Tibial nerve (tissue), 4 donors: ENCODE data around the gene KNL1. TPM values are rescaled to one million over a fixed set of nuclear protein-coding genes. Genes with fewer than 3 reads are reported as not detected.

Experiments used
- DNase-seq, 2 donors: peaks; one replicate each; pipeline ENCODE4 v3.0.0-alpha.2; 2019; ENCODE audit warnings: low spot score in 2 of 2
- H3K27ac ChIP-seq, 4 donors: fragments of 200-600 bp; sonication (generic) in 3 of 4; one replicate each; pipeline ENCODE4 v1.5.1; 2017 to 2019; ENCODE audit warnings: mild to moderate bottlenecking in 1 of 4
- H3K27me3 ChIP-seq, 2 donors: fragments of 200-600 bp; sonication (generic) in 1 of 2; one replicate each; pipeline versions ENCODE4 v1.5.1 to v1.6.0; 2017 to 2019
- H3K36me3 ChIP-seq, 3 donors: fragments of 200-600 bp; sonication (generic); one replicate each; pipeline ENCODE4 v1.5.1; 2018 to 2019
- H3K4me1 ChIP-seq, 4 donors: fragments of 200-600 bp; sonication (generic) in 3 of 4; one replicate each; pipeline ENCODE4 v1.5.1; 2017 to 2019
- H3K4me3 ChIP-seq, 4 donors: fragments of 200-600 bp; sonication (generic) in 3 of 4; one replicate each; pipeline ENCODE4 v1.5.1; 2017 to 2019; ENCODE audit warnings: mild to moderate bottlenecking in 1 of 4, moderate library complexity in 1 of 4
- H3K9me3 ChIP-seq, 4 donors: fragments of 200-600 bp; sonication (generic) in 3 of 4; one replicate each; pipeline ENCODE4 v1.5.1; 2017 to 2019
- CTCF ChIP-seq, 5 experiments: fragments of 200-600 bp in 3 of 5; fragments of 450-650 bp in 2 of 5; sonication (generic) in 3 of 5; IDR thresholded peaks; one replicate each; pipeline ENCODE4 v1.5.1; 2016 to 2019; ENCODE audit warnings: antibody characterized with exemption in 5 of 5, mild to moderate bottlenecking in 3 of 5, moderate library complexity in 2 of 5
- EP300 ChIP-seq, 2 donors: sonication (generic); formaldehyde crosslinking; IDR thresholded peaks; one replicate each; pipeline ENCODE4 v1.6.1; 2017; ENCODE audit warnings: antibody characterized with exemption in 2 of 2, mild to moderate bottlenecking in 1 of 2
- POLR2A ChIP-seq, 2 donors: fragments of 450-650 bp; IDR thresholded peaks; one replicate each; pipeline ENCODE4 v1.6.1; 2017; ENCODE audit warnings: antibody characterized with exemption in 2 of 2, mild to moderate bottlenecking in 2 of 2, moderate library complexity in 2 of 2
- WGBS, 2 donors: methylation state at CpG; one replicate each; pipeline ENCODE4 v1.1.5; 2018; 5-methylcytosine and 5-hydroxymethylcytosine counted together
- total RNA-seq, 4 donors: library from RNA; depleted of rRNA; stranded (reverse); fragments of >200 nt; gene quantifications; one replicate each; pipeline ENCODE4 v1.1.0, GENCODE V29; 2016

The KNL1 gene
- total RNA-seq, 4 donors from 2014 or later = under 0.01 to 1.3 (median 0.99) TPM

DNA sequence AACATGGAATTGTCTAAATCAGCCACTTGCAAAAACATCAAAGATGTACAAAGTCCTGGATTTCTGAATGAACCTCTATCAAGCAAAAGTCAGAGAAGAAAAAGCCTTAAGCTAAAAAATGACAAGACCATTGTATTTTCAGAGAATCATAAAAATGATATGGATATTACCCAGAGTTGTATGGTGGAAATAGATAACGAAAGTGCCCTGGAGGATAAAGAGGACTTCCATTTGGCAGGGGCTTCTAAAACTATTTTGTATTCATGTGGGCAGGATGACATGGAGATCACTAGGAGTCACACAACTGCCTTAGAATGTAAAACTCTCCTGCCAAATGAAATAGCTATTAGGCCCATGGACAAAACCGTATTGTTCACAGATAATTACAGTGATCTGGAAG, 29.3 kb downstream of the KNL1 start:
- Histone ChIP-seq H3K9me3 (no peaks in the 10 kb centered on the region), H3K4me1 (no peaks in the 10 kb centered on the region), H3K27ac (no peak overlapping the region), H3K27me3 (no peaks in the 10 kb centered on the region), H3K4me3 (no peak overlapping the region), H3K36me3 (no peaks in the 10 kb centered on the region)
- 37 to 52% methylated on average over 2 of the region's 2 CpGs for WGBS, 2 donors
- no peak for TF ChIP-seq EP300 (IDR thresholded peaks at IDR 0.05)
- no peak for TF ChIP-seq POLR2A (IDR thresholded peaks at IDR 0.05)
- TF ChIP-seq CTCF (IDR thresholded peaks at IDR 0.05) = no peak
- no peak for DNase-seq

- no peak for TF ChIP-seq CTCF (IDR thresholded peaks at IDR 0.05)
- no peak for TF ChIP-seq POLR2A (IDR thresholded peaks at IDR 0.05)
- TF ChIP-seq EP300 (IDR thresholded peaks at IDR 0.05) = no peak
- no peak overlapping the region for H3K4me3 ChIP-seq
- 90 to 96% methylated on average over 2 of the region's 2 CpGs for WGBS, 2 donors
Measured at GRCh38 chr15:40630313-40630712, 36.3 kb downstream of the KNL1 start.

DNA sequence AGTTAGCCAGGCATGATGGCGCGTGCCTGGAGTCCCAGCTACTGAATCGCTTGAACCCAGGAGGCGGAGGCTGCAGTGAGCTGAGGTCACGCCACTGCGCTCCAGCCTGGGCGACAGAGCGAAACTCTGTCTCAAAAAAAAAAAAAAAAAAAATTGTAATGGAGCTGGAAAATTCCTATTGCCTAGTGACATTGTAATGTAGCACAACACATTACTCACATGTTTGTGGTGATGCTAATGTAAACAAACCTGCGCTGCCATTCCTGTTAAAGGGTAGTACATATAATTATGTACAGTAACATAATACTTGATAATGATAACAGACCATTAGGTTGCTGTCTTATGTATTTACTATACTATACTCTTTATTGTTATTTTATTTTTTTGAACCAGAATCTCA, 39.1 kb downstream of the KNL1 start:
- no peak overlapping the region for H3K27ac ChIP-seq
- no peak for DNase-seq
- H3K4me3 ChIP-seq = no peak overlapping the region
- H3K36me3 ChIP-seq = no peaks in the 10 kb centered on the region
- H3K9me3 ChIP-seq = no peaks in the 10 kb centered on the region
- H3K27me3 ChIP-seq = no peaks in the 10 kb centered on the region
- TF ChIP-seq CTCF (IDR thresholded peaks at IDR 0.05) (no peak), EP300 (IDR thresholded peaks at IDR 0.05) (no peak), POLR2A (IDR thresholded peaks at IDR 0.05) (no peak)
- no peaks in the 10 kb centered on the region for H3K4me1 ChIP-seq
- 91 to 98% methylated on average over 9 of the region's 9 CpGs for WGBS, 2 donors

More at GRCh38 chr15:40630313-40630712, 36.3 kb downstream of the KNL1 start:
- Histone ChIP-seq H3K9me3 (no peaks in the 10 kb centered on the region), H3K27me3 (no peaks in the 10 kb centered on the region), H3K4me1 (no peaks in the 10 kb centered on the region), H3K27ac (no peak overlapping the region), H3K36me3 (no peaks in the 10 kb centered on the region)
- no peak for DNase-seq

DNA sequence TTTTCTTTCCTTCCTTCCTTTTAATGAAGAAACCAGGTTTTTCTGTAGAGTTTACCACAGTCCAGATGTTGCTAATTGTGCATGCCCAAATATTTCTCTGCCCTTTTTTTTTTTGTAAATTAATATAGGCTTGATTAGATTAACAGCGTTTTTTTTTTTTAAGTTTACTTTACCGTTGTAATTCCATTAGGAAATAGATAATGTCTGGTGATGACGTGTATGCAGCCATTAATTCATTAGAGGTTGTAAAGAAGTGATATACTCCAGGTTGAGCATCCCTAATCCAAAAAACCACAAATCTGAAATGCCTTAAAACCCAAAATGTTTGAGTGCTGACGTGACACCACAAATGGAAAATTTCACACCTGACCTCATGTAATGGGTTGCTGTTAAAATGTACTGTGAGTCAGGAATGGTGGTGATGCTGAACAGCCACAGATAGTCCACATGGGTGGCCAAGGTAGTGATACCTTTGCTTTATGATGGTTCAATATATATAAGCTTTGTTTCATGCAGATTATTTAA, 43.2 kb downstream of the KNL1 start:
- TF ChIP-seq POLR2A (IDR thresholded peaks at IDR 0.05) = no peak
- no peak for TF ChIP-seq CTCF (IDR thresholded peaks at IDR 0.05)
- TF ChIP-seq EP300 (IDR thresholded peaks at IDR 0.05) = no peak
- Histone ChIP-seq H3K36me3 (no peaks in the 10 kb centered on the region), H3K9me3 (no peaks in the 10 kb centered on the region), H3K27me3 (no peaks in the 10 kb centered on the region), H3K4me1 (no peaks in the 10 kb centered on the region), H3K4me3 (no peak overlapping the region), H3K27ac (no peak overlapping the region)
- 81 to 87% methylated on average over 4 of the region's 4 CpGs for WGBS, 2 donors
- no peak for DNase-seq

- H3K27me3 ChIP-seq = no peaks in the 10 kb centered on the region
- H3K9me3 ChIP-seq = no peaks in the 10 kb centered on the region
- no peak overlapping the region for H3K27ac ChIP-seq
- TF ChIP-seq EP300 (IDR thresholded peaks at IDR 0.05) (no peak), POLR2A (IDR thresholded peaks at IDR 0.05) (no peak), CTCF (IDR thresholded peaks at IDR 0.05) (no peak)
- no peak for DNase-seq
- WGBS, 2 donors = 94 to 95% methylated on average over 5 of the region's 5 CpGs
- H3K4me3 ChIP-seq = no peak overlapping the region
- H3K4me1 ChIP-seq = no peaks in the 10 kb centered on the region
- H3K36me3 ChIP-seq = no peaks in the 10 kb centered on the region
Measured at GRCh38 chr15:40639677-40640076, 45.6 kb downstream of the KNL1 start.
